Neural crest cell (in vitro differentiated cells): ENCODE measurements around the gene RET. TPM values are rescaled to one million over a fixed set of nuclear protein-coding genes. Genes with fewer than 3 reads are reported as not detected.

ENCODE experiments used
- DNase-seq: peaks from one replicate; pipeline ENCODE4 v3.0.0; 2021; ENCODE audit warnings: low read depth, mixed read lengths, low spot score
- H3K27ac Mint-ChIP-seq: one replicate; pipeline ENCODE4 v1.8.0; 2021; ENCODE audit warnings: mild to moderate bottlenecking, mixed read lengths; ENCODE audit not compliant: unreplicated experiment
- H3K27me3 Mint-ChIP-seq: 2 replicates; pipeline ENCODE4 v1.8.0; 2021; ENCODE audit warnings: low read depth, mild to moderate bottlenecking, mixed read lengths
- H3K36me3 Mint-ChIP-seq: 2 replicates; pipeline ENCODE4 v1.8.0; 2021; ENCODE audit warnings: low read depth, mild to moderate bottlenecking, mixed read lengths
- H3K4me1 Mint-ChIP-seq: 2 replicates; pipeline ENCODE4 v1.8.0; 2021; ENCODE audit warnings: mixed read lengths
- H3K4me3 Mint-ChIP-seq: one replicate; pipeline ENCODE4 v1.8.0; 2021; ENCODE audit warnings: mild to moderate bottlenecking, mixed read lengths
- H3K9me3 Mint-ChIP-seq: 2 replicates; pipeline ENCODE4 v1.8.0; 2021; ENCODE audit warnings: mixed read lengths
- CTCF ChIP-seq: fragments of 200-600 bp; sonication (generic); conservative IDR thresholded peaks from 2 replicates; pipeline ENCODE4 v1.5.0; 2021; ENCODE audit warnings: antibody characterized with exemption, mild to moderate bottlenecking
- total RNA-seq: library from RNA; stranded (reverse); gene quantifications from 2 replicates; pipeline ENCODE4 v1.2.1, GENCODE V29; 2021

The RET gene
- total RNA-seq, 1 donor from 2014 or later = 1.6 TPM

- no peaks in the 10 kb centered on the region for H3K36me3 Mint-ChIP-seq
- no peak for TF ChIP-seq CTCF
- H3K4me3 Mint-ChIP-seq = no peak overlapping the region
- peak overlapping the region; percentile 88 for H3K27ac Mint-ChIP-seq
- no peaks in the 10 kb centered on the region for H3K9me3 Mint-ChIP-seq
- peaks cover 7% of the 10 kb centered on the region for H3K4me1 Mint-ChIP-seq
- H3K27me3 Mint-ChIP-seq = no peaks in the 10 kb centered on the region
- no peak for DNase-seq
These were observed 37.0 kb upstream of the RET start for GRCh38 chr10:43039624-43040481.

DNA sequence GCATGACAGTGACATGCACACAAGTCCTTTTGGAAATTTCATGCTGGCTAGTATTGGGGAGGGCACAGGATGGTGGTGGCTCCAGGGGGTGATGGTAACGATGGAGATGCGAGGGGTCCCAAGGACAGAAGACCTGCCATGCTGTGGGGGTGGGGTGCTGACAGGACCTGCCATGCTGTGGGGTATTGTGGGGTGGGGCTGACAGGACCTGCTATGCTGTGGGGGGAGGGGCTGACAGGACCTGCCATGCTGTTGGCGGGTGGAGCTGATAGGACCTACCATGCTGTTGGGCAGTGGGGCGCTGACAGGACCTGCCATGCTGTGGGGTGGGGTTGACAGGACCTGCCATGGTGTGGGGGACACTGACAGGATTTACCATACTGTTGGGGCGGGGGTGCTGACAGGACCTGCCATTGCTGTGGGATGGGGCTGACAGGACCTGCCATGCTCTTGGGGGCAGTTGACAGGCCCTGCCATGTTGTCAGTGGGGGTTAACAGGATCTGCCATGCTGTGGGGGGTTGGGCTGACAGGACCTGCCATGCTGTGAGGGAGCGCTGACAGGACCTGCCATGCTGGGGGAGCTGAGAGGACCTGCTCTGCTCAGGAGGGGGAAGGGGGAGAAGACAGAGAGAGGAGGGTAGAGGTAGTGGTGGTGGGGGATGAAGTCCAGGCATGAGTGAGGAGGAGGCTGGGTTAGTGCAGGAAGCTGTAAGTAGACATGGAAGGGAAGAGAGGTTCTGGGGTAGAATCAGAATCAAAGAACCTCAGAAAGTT, 36.2 kb upstream of the RET start:
- Mint-ChIP-seq H3K36me3 (no peaks in the 10 kb centered on the region), H3K9me3 (no peaks in the 10 kb centered on the region), H3K27me3 (no peaks in the 10 kb centered on the region), H3K4me1 (peaks cover 7% of the 10 kb centered on the region), H3K4me3 (no peak overlapping the region), H3K27ac (peak overlapping the region; percentile 88)
- DNase-seq = no peak
- TF ChIP-seq CTCF = no peak

DNA sequence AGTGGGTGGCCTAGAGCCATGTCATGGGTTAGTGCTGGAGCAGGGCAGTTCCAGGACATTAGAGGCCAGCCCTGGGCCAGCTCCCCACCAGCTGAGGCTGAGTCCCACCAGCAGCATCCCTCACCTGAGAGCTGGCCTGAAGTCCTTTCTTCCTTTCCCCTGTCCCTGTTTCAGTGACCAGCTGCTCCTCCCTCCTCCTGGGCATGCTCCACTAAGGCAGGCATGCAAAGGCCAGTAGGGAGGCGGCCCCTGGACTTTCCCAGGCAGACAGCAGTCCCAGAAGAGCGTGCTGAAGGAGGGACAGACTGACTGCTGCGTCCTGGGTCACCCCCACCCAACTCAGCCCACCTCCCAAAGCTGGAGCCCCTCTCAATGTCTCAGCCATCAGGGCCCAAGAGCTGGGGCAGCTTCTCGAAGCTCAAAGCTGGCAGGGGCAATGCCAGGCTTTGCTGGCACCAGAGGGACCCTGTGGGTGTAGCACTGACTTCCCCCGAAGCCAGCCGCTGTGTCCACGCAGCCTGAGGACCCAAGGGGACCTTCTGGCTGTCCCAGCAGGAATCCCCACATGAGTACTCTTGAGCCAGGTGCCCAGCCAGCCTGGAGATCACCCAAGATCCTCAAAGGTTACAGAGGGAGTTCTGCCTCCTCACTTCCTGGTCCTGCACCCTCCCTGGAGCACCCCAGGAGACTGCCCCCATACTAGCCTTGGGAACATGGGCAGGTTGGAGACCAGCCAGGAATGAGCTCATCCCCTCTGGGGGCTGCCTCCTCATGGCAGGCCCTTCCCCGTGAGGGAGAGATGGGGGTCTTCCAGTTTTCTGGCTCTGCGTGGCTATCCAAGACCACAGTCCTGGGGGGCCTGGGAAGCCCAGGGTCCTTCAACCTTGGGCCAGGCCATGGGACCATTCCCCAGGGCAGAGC, 35.2 kb upstream of the RET start:
- no peak for DNase-seq

GRCh38 chr10:43042503-43043341, 34.1 kb upstream of the RET start:
- H3K27me3 Mint-ChIP-seq = no peaks in the 10 kb centered on the region
- no peak overlapping the region for H3K27ac Mint-ChIP-seq
- H3K4me1 Mint-ChIP-seq = peaks cover 7% of the 10 kb centered on the region
- H3K36me3 Mint-ChIP-seq = no peaks in the 10 kb centered on the region
- H3K9me3 Mint-ChIP-seq = no peaks in the 10 kb centered on the region
- no peak overlapping the region for H3K4me3 Mint-ChIP-seq
- no peak for TF ChIP-seq CTCF
- no peak for DNase-seq

More for the DNA sequence above, 35.2 kb upstream of the RET start:
- Mint-ChIP-seq H3K27me3 (no peaks in the 10 kb centered on the region), H3K9me3 (no peaks in the 10 kb centered on the region), H3K27ac (no peak overlapping the region), H3K36me3 (no peaks in the 10 kb centered on the region), H3K4me3 (no peak overlapping the region), H3K4me1 (peaks cover 7% of the 10 kb centered on the region)
- no peak for TF ChIP-seq CTCF
